Skeletal muscle satellite cell (primary cell): ENCODE measurements around the gene SRCIN1.

ENCODE experiments used
- H3K27me3 ChIP-seq: 2 replicates; pipeline ENCODE4 v1.7.0; 2013; ENCODE audit warnings: low read length; ENCODE audit not compliant: control insufficient read depth, insufficient read depth
- H3K36me3 ChIP-seq: 2 replicates; pipeline ENCODE4 v1.7.0; 2013; ENCODE audit warnings: mild to moderate bottlenecking, control low read depth, low read length; ENCODE audit not compliant: insufficient read depth
- H3K4me1 ChIP-seq: 2 replicates; pipeline ENCODE4 v1.7.0; 2013; ENCODE audit warnings: low read length; ENCODE audit not compliant: control insufficient read depth, insufficient read depth
- H3K4me2 ChIP-seq: 2 replicates; pipeline ENCODE4 v1.7.0; 2013; ENCODE audit warnings: mild to moderate bottlenecking, low read length
- H3K4me3 ChIP-seq: 2 replicates; pipeline ENCODE4 v1.7.0; 2013; ENCODE audit warnings: low read length
- H3K9ac ChIP-seq: 2 replicates; pipeline ENCODE4 v1.7.0; 2013; ENCODE audit warnings: mild to moderate bottlenecking, low read depth, low read length, moderate library complexity
- H3K9me3 ChIP-seq: replicated peaks from 2 replicates; pipeline ENCODE4 v1.7.0; 2013; ENCODE audit warnings: mild to moderate bottlenecking, control low read depth, low read length

The SRCIN1 gene

DNA sequence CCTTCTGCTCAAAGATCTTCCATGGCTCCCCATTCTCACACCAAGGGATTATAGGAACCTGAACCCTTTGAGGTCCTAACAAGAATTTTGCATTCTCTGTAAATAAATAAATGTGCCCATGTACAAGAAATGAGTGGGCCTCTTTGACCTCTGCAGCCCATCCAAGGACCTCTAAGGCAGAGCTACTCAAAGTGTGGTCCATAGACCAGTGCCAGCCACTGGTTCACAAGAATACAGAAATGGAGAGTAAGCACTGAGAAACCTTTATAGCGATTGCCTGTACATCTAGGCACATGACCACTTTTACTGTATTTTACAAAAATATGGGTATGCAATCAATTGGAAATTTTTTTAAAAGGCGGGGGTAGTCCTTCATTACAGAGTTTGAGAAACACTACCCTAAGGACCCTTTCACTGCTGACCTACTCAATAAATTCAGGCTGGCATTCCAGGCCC, 7.8 kb upstream of the SRCIN1 start:
- no peak overlapping the region for H3K4me3 ChIP-seq
- H3K4me1 ChIP-seq: no peaks in the 10 kb centered on the region
- H3K9ac ChIP-seq: no peak overlapping the region
- no peak overlapping the region for H3K4me2 ChIP-seq
- peaks cover 9% of the 10 kb centered on the region for H3K9me3 ChIP-seq
- H3K36me3 ChIP-seq: no peaks in the 10 kb centered on the region
- peaks cover 66% of the 10 kb centered on the region for H3K27me3 ChIP-seq

- Histone ChIP-seq H3K4me3 (no peak overlapping the region), H3K4me1 (no peaks in the 10 kb centered on the region), H3K9me3 (peaks cover 9% of the 10 kb centered on the region), H3K27me3 (peaks cover 68% of the 10 kb centered on the region), H3K36me3 (no peaks in the 10 kb centered on the region), H3K9ac (no peak overlapping the region), H3K4me2 (no peak overlapping the region)
Measured at GRCh38 chr17:38611872-38612376, 6.2 kb upstream of the SRCIN1 start.

GRCh38 chr17:38611070-38611786, 5.5 kb upstream of the SRCIN1 start:
- H3K4me1 ChIP-seq: peaks cover 2% of the 10 kb centered on the region
- H3K4me3 ChIP-seq: no peak overlapping the region
- H3K36me3 ChIP-seq: no peaks in the 10 kb centered on the region
- peaks cover 68% of the 10 kb centered on the region for H3K27me3 ChIP-seq
- no peak overlapping the region for H3K4me2 ChIP-seq
- peaks cover 9% of the 10 kb centered on the region for H3K9me3 ChIP-seq
- no peak overlapping the region for H3K9ac ChIP-seq

- Histone ChIP-seq H3K9ac (no peak overlapping the region), H3K27me3 (peaks cover 73% of the 10 kb centered on the region), H3K4me2 (no peak overlapping the region), H3K4me1 (peaks cover 5% of the 10 kb centered on the region), H3K9me3 (peaks cover 9% of the 10 kb centered on the region), H3K36me3 (no peaks in the 10 kb centered on the region), H3K4me3 (no peak overlapping the region)
Measured at GRCh38 chr17:38609280-38610031, 3.7 kb upstream of the SRCIN1 start.

DNA sequence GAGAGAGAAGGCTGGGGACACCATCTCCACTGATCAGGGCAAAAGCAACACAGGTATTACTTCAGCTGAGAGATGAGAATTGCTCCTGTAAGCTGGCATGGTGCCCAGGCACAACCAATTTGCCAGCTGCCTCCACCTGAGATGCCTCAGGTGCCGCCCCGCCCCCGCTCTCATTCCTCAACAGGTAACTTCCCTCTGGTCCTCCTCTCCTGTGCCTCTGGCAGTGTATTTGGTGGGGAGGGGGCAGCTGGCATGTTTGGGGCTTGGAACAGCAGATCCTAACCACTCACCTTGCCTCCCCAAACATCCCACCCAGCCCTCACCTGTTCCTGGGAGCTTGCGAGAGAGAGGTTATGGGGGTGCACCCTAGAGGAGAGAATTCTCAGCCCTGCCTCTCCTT, 2.9 kb upstream of the SRCIN1 start:
- H3K4me3 ChIP-seq: no peak overlapping the region
- no peaks in the 10 kb centered on the region for H3K36me3 ChIP-seq
- peaks cover 5% of the 10 kb centered on the region for H3K4me1 ChIP-seq
- H3K27me3 ChIP-seq: peaks cover 73% of the 10 kb centered on the region
- H3K4me2 ChIP-seq: no peak overlapping the region
- peaks cover 9% of the 10 kb centered on the region for H3K9me3 ChIP-seq
- H3K9ac ChIP-seq: no peak overlapping the region

GRCh38 chr17:38606646-38607611, 1.2 kb upstream of the SRCIN1 start:
- no peak overlapping the region for H3K4me3 ChIP-seq
- H3K27me3 ChIP-seq: peaks cover 79% of the 10 kb centered on the region

GRCh38 chr17:38605411-38605840, 326 bp downstream of the SRCIN1 start:
- Histone ChIP-seq H3K4me3 (peak overlapping the region; percentile 59), H3K4me2 (peak overlapping the region; percentile 81), H3K36me3 (no peaks in the 10 kb centered on the region), H3K4me1 (peaks cover 5% of the 10 kb centered on the region), H3K27me3 (peaks cover 82% of the 10 kb centered on the region), H3K9ac (no peak overlapping the region), H3K9me3 (no peaks in the 10 kb centered on the region)

More at GRCh38 chr17:38606646-38607611, 1.2 kb upstream of the SRCIN1 start:
- H3K36me3 ChIP-seq: no peaks in the 10 kb centered on the region
- H3K9ac ChIP-seq: no peak overlapping the region
- peaks cover 5% of the 10 kb centered on the region for H3K9me3 ChIP-seq
- peaks cover 5% of the 10 kb centered on the region for H3K4me1 ChIP-seq
- no peak overlapping the region for H3K4me2 ChIP-seq

DNA sequence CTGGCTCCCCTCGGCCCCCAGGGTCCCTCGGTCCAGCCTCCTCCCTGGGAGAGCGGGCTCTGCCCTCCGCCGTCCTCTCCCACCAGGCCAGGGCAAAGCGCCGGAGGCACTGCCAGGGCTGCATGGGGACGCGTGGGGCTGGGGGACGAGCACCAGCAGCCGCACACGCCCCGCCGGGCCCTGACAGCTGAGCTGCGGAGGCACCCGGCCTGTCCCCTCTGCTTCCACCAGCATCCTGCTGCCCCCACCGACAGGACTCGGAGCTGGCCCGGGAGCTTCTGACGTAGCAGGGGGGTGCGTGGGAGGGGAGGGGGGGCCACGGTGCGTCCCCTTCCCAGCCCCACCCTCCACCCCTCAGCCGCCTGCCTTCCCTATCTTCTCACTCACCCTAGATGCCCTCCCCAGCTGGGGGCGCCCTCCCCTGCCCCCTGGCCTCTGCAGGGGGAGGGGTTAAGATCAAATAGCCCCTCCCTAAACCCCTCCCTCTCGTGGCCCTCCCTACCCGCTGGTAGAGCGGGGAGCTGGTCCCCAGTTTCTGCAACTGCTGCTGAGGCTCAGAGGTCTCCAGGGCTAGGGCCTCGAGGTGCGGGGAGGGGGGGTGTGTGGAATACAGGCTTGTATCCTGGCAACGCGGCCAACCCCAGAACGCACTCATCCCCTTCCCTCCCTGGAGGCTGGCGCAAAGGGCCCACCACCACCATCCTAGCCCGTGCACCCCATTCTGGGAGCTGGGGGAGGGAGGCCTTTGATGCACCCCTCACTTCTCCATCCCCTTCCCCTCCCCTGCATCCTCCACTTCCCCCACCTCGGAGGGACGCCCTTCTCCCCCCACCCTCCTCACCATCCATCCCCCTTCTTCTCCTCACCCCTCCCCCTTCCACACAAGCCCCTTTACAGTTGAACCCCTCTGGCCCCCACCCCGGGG, 1.0 kb downstream of the SRCIN1 start:
- peaks cover 86% of the 10 kb centered on the region for H3K27me3 ChIP-seq
- no peak overlapping the region for H3K4me3 ChIP-seq

DNA sequence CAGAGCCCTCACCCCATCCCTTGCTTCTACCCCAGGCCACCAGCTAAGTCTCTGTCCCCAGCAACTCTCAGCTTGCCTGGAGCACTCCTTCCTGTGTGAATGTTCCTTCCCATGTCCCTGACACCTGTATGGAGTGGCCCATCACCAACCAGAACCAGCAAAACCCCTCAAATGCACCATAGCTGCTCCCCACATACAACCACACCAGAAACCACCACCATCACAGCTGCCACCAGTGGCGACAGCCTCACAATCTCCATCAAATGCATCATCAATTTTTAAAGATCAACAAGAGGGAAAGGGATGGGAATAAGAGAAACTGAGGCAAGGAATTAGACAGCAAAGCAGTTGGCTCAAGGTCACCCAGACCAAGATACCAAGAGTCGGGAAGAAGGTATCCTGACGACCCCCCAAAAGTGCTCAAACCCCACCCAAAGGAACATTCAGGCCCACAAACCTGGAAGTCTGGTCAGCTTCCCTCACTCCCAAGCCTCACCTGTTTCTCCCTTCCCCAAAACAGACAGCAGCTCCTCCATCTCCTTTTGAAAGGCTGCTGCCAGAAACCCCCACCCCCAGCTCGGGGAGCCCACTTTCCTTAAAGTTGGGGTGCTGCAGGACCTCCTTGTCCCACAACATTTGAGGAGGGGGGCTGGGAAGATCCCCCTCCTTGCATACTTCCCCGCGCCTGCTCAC, 1.8 kb downstream of the SRCIN1 start:
- no peaks in the 10 kb centered on the region for H3K36me3 ChIP-seq
- no peaks in the 10 kb centered on the region for H3K9me3 ChIP-seq
- no peak overlapping the region for H3K4me2 ChIP-seq
- no peak overlapping the region for H3K9ac ChIP-seq
- peaks cover 5% of the 10 kb centered on the region for H3K4me1 ChIP-seq
- peaks cover 86% of the 10 kb centered on the region for H3K27me3 ChIP-seq
- no peak overlapping the region for H3K4me3 ChIP-seq

More for the DNA sequence above, 1.0 kb downstream of the SRCIN1 start:
- Histone ChIP-seq H3K4me2 (no peak overlapping the region), H3K36me3 (no peaks in the 10 kb centered on the region), H3K4me1 (peaks cover 5% of the 10 kb centered on the region), H3K9me3 (no peaks in the 10 kb centered on the region), H3K9ac (no peak overlapping the region)
